Parathyroid adenoma (tissue), 2 donors: ENCODE measurements around the gene TLR4.

ENCODE experiments used
- H2AFZ ChIP-seq: fragments of 300-600 bp; sonication (generic); one replicate; pipeline ENCODE4 v1.7.0; 2017; ENCODE audit warnings: antibody characterized with exemption, mild to moderate bottlenecking
- H3K27ac ChIP-seq: fragments of 300-600 bp; sonication (generic); one replicate; pipeline ENCODE4 v1.7.0; 2017
- H3K27me3 ChIP-seq: fragments of 300-600 bp; sonication (generic); one replicate; pipeline ENCODE4 v1.7.0; 2017; ENCODE audit warnings: low read length; ENCODE audit not compliant: control insufficient read depth, insufficient read depth
- H3K36me3 ChIP-seq: fragments of 300-600 bp; sonication (generic); one replicate; pipeline ENCODE4 v1.7.0; 2017; ENCODE audit warnings: low read length; ENCODE audit not compliant: control insufficient read depth, insufficient read depth
- H3K4me1 ChIP-seq: fragments of 300-600 bp; sonication (generic); one replicate; pipeline ENCODE4 v1.7.0; 2017; ENCODE audit warnings: control low read depth
- H3K4me2 ChIP-seq: fragments of 300-600 bp; sonication (generic); one replicate; pipeline ENCODE4 v1.7.0; 2017; ENCODE audit warnings: low read length
- H3K4me3 ChIP-seq: fragments of 300-600 bp; sonication (generic); one replicate; pipeline ENCODE4 v1.7.0; 2017; ENCODE audit warnings: low read depth, low read length
- H3K79me2 ChIP-seq: fragments of 300-600 bp; sonication (generic); one replicate; pipeline ENCODE4 v1.7.0; 2017; ENCODE audit warnings: control low read depth
- H3K9ac ChIP-seq: fragments of 300-600 bp; sonication (generic); one replicate; pipeline ENCODE4 v1.7.0; 2017; ENCODE audit warnings: mild to moderate bottlenecking
- H3K9me3 ChIP-seq: fragments of 300-600 bp; sonication (generic); one replicate; pipeline ENCODE4 v1.7.0; 2017; ENCODE audit warnings: low read length; ENCODE audit not compliant: control insufficient read depth
- CTCF ChIP-seq: fragments of 300-600 bp; sonication (generic); IDR thresholded peaks from one replicate; pipeline ENCODE4 v1.7.0; 2017; ENCODE audit warnings: antibody characterized with exemption, mild to moderate bottlenecking
- donor health status: primary hyperparathyroidism.

Gene TLR4

GRCh38 chr9:117671468-117671867, 32.7 kb upstream of the TLR4 start:
- H3K4me1 ChIP-seq: no peaks in the 10 kb centered on the region
- TF ChIP-seq CTCF: no peak
- H3K36me3 ChIP-seq: no peaks in the 10 kb centered on the region
- no peaks in the 10 kb centered on the region for H3K79me2 ChIP-seq
- no peak overlapping the region for H3K9ac ChIP-seq
- H3K27me3 ChIP-seq: no peaks in the 10 kb centered on the region
- no peak overlapping the region for H3K27ac ChIP-seq
- H2AFZ ChIP-seq: no peak overlapping the region
- no peak overlapping the region for H3K4me2 ChIP-seq
- no peaks in the 10 kb centered on the region for H3K9me3 ChIP-seq
- H3K4me3 ChIP-seq: no peak overlapping the region

DNA sequence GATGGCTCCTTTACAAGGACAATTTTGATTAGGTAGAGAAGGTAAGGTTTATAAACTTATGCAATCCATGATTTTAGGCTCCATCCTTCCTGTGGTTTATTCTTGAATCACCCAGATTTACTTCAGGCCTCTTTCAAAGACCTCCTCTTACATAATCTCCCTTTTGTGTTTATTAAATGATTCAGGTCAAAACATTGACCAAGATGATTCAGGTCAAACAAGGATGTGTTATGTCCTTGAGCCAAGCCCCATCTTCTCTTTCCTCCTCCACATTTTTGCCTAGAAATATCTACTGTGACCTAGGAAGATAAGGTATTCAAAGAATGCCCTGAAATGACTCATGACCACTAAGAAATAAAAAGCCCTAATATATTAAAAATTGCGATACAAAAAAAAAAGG, 31.8 kb upstream of the TLR4 start:
- Histone ChIP-seq H3K4me3 (no peak overlapping the region), H3K9ac (no peak overlapping the region), H3K79me2 (no peaks in the 10 kb centered on the region), H3K4me1 (no peaks in the 10 kb centered on the region), H3K36me3 (no peaks in the 10 kb centered on the region), H3K27ac (no peak overlapping the region), H2AFZ (no peak overlapping the region), H3K27me3 (no peaks in the 10 kb centered on the region), H3K4me2 (no peak overlapping the region), H3K9me3 (no peaks in the 10 kb centered on the region)
- no peak for TF ChIP-seq CTCF

GRCh38 chr9:117677572-117677971, 26.6 kb upstream of the TLR4 start:
- H3K4me3 ChIP-seq: no peak overlapping the region
- H3K27me3 ChIP-seq: no peaks in the 10 kb centered on the region
- no peak overlapping the region for H3K4me2 ChIP-seq
- TF ChIP-seq CTCF: no peak
- no peaks in the 10 kb centered on the region for H3K36me3 ChIP-seq
- H3K79me2 ChIP-seq: no peaks in the 10 kb centered on the region
- H3K9ac ChIP-seq: no peak overlapping the region
- no peaks in the 10 kb centered on the region for H3K4me1 ChIP-seq
- H2AFZ ChIP-seq: no peak overlapping the region
- H3K9me3 ChIP-seq: no peaks in the 10 kb centered on the region
- H3K27ac ChIP-seq: no peak overlapping the region

- TF ChIP-seq CTCF: no peak
- Histone ChIP-seq H2AFZ (no peak overlapping the region), H3K27me3 (no peaks in the 10 kb centered on the region), H3K79me2 (no peaks in the 10 kb centered on the region), H3K36me3 (no peaks in the 10 kb centered on the region), H3K9ac (no peak overlapping the region), H3K4me1 (no peaks in the 10 kb centered on the region), H3K4me3 (no peak overlapping the region), H3K9me3 (no peaks in the 10 kb centered on the region), H3K4me2 (no peak overlapping the region), H3K27ac (no peak overlapping the region)
These were observed 25.3 kb upstream of the TLR4 start for GRCh38 chr9:117678871-117679270.

GRCh38 chr9:117679416-117679815, 24.8 kb upstream of the TLR4 start:
- Histone ChIP-seq H3K4me2 (no peak overlapping the region), H3K9me3 (no peaks in the 10 kb centered on the region), H3K4me3 (no peak overlapping the region), H3K4me1 (no peaks in the 10 kb centered on the region), H3K79me2 (no peaks in the 10 kb centered on the region), H2AFZ (no peak overlapping the region), H3K36me3 (no peaks in the 10 kb centered on the region), H3K9ac (no peak overlapping the region), H3K27me3 (no peaks in the 10 kb centered on the region), H3K27ac (no peak overlapping the region)
- TF ChIP-seq CTCF: no peak
